ENCODE results near the gene SLF2. TPM values are rescaled to one million over a fixed set of nuclear protein-coding genes. Genes with fewer than 3 reads are reported as not detected.
A peak's percentile ranks its signal among the peaks of the same experiment; 100 is the strongest.

SLF2 gene
- total and polyA plus RNA-seq, 2 of the 13 experiments (the other 11 are each of a cell fraction or from before 2014, with no cell fraction given) = 12.2 to 48.1 TPM

GRCh38 chr10:100896876-100897461 lies 15.8 kb upstream of the SLF2 start (continued):
- TF ChIP-seq THRA (CRISPR knock-in tag; IDR thresholded peaks at IDR 0.05; ENCODE audit: borderline replicate concordance) = no peak
- no peak for TF ChIP-seq ZBTB34 (CRISPR knock-in tag; IDR thresholded peaks at IDR 0.05)
- TF ChIP-seq ZNF136 (CRISPR knock-in tag; IDR thresholded peaks at IDR 0.05; ENCODE audit: low read depth) = no peak
- TF ChIP-seq TSC22D2 (CRISPR knock-in tag; IDR thresholded peaks at IDR 0.05; ENCODE audit: borderline replicate concordance) = no peak
- no peak for TF ChIP-seq ZNF496 (CRISPR knock-in tag; IDR thresholded peaks at IDR 0.05; ENCODE audit: insufficient replicate concordance)
- TF ChIP-seq PRDM15 (CRISPR knock-in tag; IDR thresholded peaks at IDR 0.05) = peak; percentile 83
- no peak for TF ChIP-seq PRPF4 (IDR thresholded peaks at IDR 0.05; ENCODE audit: low read depth, low read length, poor library complexity, severe bottlenecking)
- no peak for TF ChIP-seq AHR (CRISPR knock-in tag; IDR thresholded peaks at IDR 0.05)
- no peak for TF ChIP-seq ESRRA (CRISPR knock-in tag; IDR thresholded peaks at IDR 0.05; ENCODE audit: low read depth)
- no peak for TF ChIP-seq ZNF737 (CRISPR knock-in tag; IDR thresholded peaks at IDR 0.05; ENCODE audit: borderline replicate concordance)
- no peak for TF ChIP-seq ZNF746 (CRISPR knock-in tag; IDR thresholded peaks at IDR 0.05)
- TF ChIP-seq GLMP (CRISPR knock-in tag; IDR thresholded peaks at IDR 0.05; ENCODE audit: borderline replicate concordance) = no peak
- no peak for TF ChIP-seq ATF5 (CRISPR knock-in tag; IDR thresholded peaks at IDR 0.05; ENCODE audit: low read depth)
- TF ChIP-seq ZNF556 (CRISPR knock-in tag; IDR thresholded peaks at IDR 0.05; ENCODE audit: borderline replicate concordance) = no peak
- TF ChIP-seq ZNF563 (CRISPR knock-in tag; IDR thresholded peaks at IDR 0.05) = no peak
- TF ChIP-seq SSRP1 (CRISPR knock-in tag; IDR thresholded peaks at IDR 0.05) = no peak
- peak; percentile 14; the same call in 1 of the 2 replicates for TF ChIP-seq RXRB (CRISPR knock-in tag; IDR thresholded peaks at IDR 0.05; ENCODE audit: borderline replicate concordance)
- TF ChIP-seq SALL1 (CRISPR knock-in tag; IDR thresholded peaks at IDR 0.05) = peak; percentile 70
- TF ChIP-seq SNRNP70 (IDR thresholded peaks at IDR 0.05; ENCODE audit: low read depth, low read length) = no peak
- TF ChIP-seq ZNF326 (CRISPR knock-in tag; IDR thresholded peaks at IDR 0.05; ENCODE audit: borderline replicate concordance) = no peak
- no peak for TF ChIP-seq PAF1 (CRISPR knock-in tag; IDR thresholded peaks at IDR 0.05)
- TF ChIP-seq SP4 (CRISPR knock-in tag; IDR thresholded peaks at IDR 0.05) = peak; percentile 50; the same call in 1 of the 2 replicates
- peak; percentile 74 for TF ChIP-seq SAP130 (CRISPR knock-in tag; IDR thresholded peaks at IDR 0.05; ENCODE audit: low read depth)

Measured in HepG2 (cell line).